NCI-H510A (cell line): ENCODE results near the gene COL1A1.

Source experiments
- DNase-seq: peaks from one replicate; lab custom pipeline; 2025; lab: John Stamatoyannopoulos, UW

COL1A1 gene

GRCh38 chr17:50201276-50201854, at the start of gene COL1A1:
TSS of gene COL1A1 (minus strand) at chr17:50201631. CDS start at chr17:50201513, 118 bp downstream.
- DNase-seq = no peak

GRCh38 chr17:50248255-50248654, 46.8 kb upstream of the COL1A1 start:
- DNase-seq = no peak

- DNase-seq = no peak
These were observed 43.3 kb upstream of the COL1A1 start for GRCh38 chr17:50244771-50245170.

- DNase-seq = no peak
These were observed 40.0 kb upstream of the COL1A1 start for GRCh38 chr17:50241431-50241830.

- no peak for DNase-seq
These were observed 39.4 kb upstream of the COL1A1 start for GRCh38 chr17:50240851-50241250.

GRCh38 chr17:50239937-50240336, 38.5 kb upstream of the COL1A1 start:
- no peak for DNase-seq

- no peak for DNase-seq
These were observed 37.3 kb upstream of the COL1A1 start for GRCh38 chr17:50238601-50239280.

GRCh38 chr17:50237901-50238300, 36.5 kb upstream of the COL1A1 start:
- DNase-seq = no peak

GRCh38 chr17:50234581-50234980, 33.1 kb upstream of the COL1A1 start:
- DNase-seq = no peak

- no peak for DNase-seq
These were observed 24.3 kb upstream of the COL1A1 start for GRCh38 chr17:50225701-50226240.

- no peak for DNase-seq
These were observed 21.5 kb upstream of the COL1A1 start for GRCh38 chr17:50222922-50223321.

- DNase-seq = no peak
These were observed 20.6 kb upstream of the COL1A1 start for GRCh38 chr17:50221864-50222545.

GRCh38 chr17:50221266-50221863, 19.9 kb upstream of the COL1A1 start:
- no peak for DNase-seq

- no peak for DNase-seq
These were observed 19.4 kb upstream of the COL1A1 start for GRCh38 chr17:50220811-50221210.

GRCh38 chr17:50219939-50220465, 18.6 kb upstream of the COL1A1 start:
- no peak for DNase-seq

- no peak for DNase-seq
These were observed 17.9 kb upstream of the COL1A1 start for GRCh38 chr17:50219342-50219741.

- no peak for DNase-seq
These were observed 17.4 kb upstream of the COL1A1 start for GRCh38 chr17:50218771-50219315.

- no peak for DNase-seq
These were observed 16.8 kb upstream of the COL1A1 start for GRCh38 chr17:50218071-50218759.

- DNase-seq = no peak
These were observed 16.2 kb upstream of the COL1A1 start for GRCh38 chr17:50217591-50217990.

- no peak for DNase-seq
These were observed 13.7 kb upstream of the COL1A1 start for GRCh38 chr17:50214976-50215760.
